Femur (tissue), 1 donor: ENCODE results near the gene RBCK1.
"Not testable (repeated sequence)": the region's sequence is repeated elsewhere in the genome, so short reads cannot be mapped to it uniquely, and the experiment has no call there.

Source experiments
- DNase-seq: peaks from one replicate; pipeline ENCODE4 v3.0.0-alpha.2; 2017

RBCK1 gene

GRCh38 chr20:407953-408842 lies at the start of gene RBCK1:
Gene RBCK1, plus strand, starts transcription at chr20:408299. Its CDS starts 459 bp downstream, at chr20:408758.
- peak; percentile 92 for DNase-seq

- no peak for DNase-seq
Observed at GRCh38 chr20:358891-359555, 49.1 kb upstream of the RBCK1 start.

GRCh38 chr20:361561-361960 lies 46.5 kb upstream of the RBCK1 start:
- no peak for DNase-seq

GRCh38 chr20:362271-363254 lies 45.5 kb upstream of the RBCK1 start:
- DNase-seq: peak; percentile 83

GRCh38 chr20:363319-364078 lies 44.6 kb upstream of the RBCK1 start:
- no peak for DNase-seq

GRCh38 chr20:364905-365794 lies 42.9 kb upstream of the RBCK1 start:
- DNase-seq: no peak

- no peak for DNase-seq
Observed at GRCh38 chr20:366041-366718, 41.9 kb upstream of the RBCK1 start.

- no peak for DNase-seq
Observed at GRCh38 chr20:366719-367485, 41.2 kb upstream of the RBCK1 start.

GRCh38 chr20:367486-367887 lies 40.6 kb upstream of the RBCK1 start:
- no peak for DNase-seq

GRCh38 chr20:368915-369314 lies 39.2 kb upstream of the RBCK1 start:
- no peak for DNase-seq

- DNase-seq: no peak
Observed at GRCh38 chr20:370151-370600, 37.9 kb upstream of the RBCK1 start.

GRCh38 chr20:370977-371754 lies 36.9 kb upstream of the RBCK1 start:
- DNase-seq: no peak

GRCh38 chr20:371755-372542 lies 36.1 kb upstream of the RBCK1 start:
- DNase-seq: peak; percentile 50

- not testable (repeated sequence) for DNase-seq
Observed at GRCh38 chr20:372543-373082, 35.5 kb upstream of the RBCK1 start.

- peak; percentile 49 for DNase-seq
Observed at GRCh38 chr20:373171-373890, 34.8 kb upstream of the RBCK1 start.

- DNase-seq: no peak
Observed at GRCh38 chr20:375265-375889, 32.7 kb upstream of the RBCK1 start.
